PFSK-1 (cell line): ENCODE data around the gene PTPRM.

Experiments
- FOXP2 ChIP-seq: optimal IDR thresholded peaks from 2 replicates; pipeline ENCODE3; 2011; ENCODE audit warnings: borderline replicate concordance, control low read depth, inconsistent platforms; ENCODE audit not compliant: insufficient read depth; ENCODE audit errors: extremely low read length, extremely low read depth
- POLR2AphosphoS5 ChIP-seq: IDR thresholded peaks from 2 replicates; pipeline ENCODE4 v1.6.1; 2012; ENCODE audit warnings: low read depth, mild to moderate bottlenecking, control low read depth, low read length, moderate library complexity

DNA sequence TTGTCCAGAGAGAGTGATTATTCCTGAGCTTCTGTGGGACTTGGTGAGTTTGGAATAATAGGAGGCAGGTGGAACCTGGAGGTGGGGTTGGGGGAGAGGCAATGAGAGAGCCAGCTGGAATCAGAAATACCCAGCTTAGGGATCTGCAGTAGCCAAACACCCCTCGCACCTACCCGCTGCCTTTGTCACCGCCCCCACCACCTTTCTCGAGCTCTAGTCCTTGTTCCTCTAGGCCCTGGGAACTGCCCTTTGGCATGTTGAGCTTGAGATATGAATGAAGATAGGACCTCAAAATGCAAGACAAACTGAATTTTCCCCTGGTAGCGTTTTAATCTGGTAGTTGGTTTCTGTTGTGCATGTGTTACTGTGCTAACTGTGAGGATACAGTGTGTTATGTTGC lies 242.9 kb downstream of the PTPRM start:
- TF ChIP-seq POLR2AphosphoS5 (no peak), FOXP2 (no peak)
